Activated CD8-positive, alpha-beta memory T cell treated with anti-CD3 and anti-CD28 coated beads for 48 hours (primary cell): ENCODE results near the gene TMEM181.
"Not testable (repeated sequence)": the region's sequence is repeated elsewhere in the genome, so short reads cannot be mapped to it uniquely, and the experiment has no call there.

ENCODE experiments used
- DNase-seq, 3 experiments: peaks; one replicate each; pipeline ENCODE4 v3.0.0-alpha.2; 2020; ENCODE audit warnings: low read depth in 2 of 3, low spot score in 2 of 3

The TMEM181 gene

DNA sequence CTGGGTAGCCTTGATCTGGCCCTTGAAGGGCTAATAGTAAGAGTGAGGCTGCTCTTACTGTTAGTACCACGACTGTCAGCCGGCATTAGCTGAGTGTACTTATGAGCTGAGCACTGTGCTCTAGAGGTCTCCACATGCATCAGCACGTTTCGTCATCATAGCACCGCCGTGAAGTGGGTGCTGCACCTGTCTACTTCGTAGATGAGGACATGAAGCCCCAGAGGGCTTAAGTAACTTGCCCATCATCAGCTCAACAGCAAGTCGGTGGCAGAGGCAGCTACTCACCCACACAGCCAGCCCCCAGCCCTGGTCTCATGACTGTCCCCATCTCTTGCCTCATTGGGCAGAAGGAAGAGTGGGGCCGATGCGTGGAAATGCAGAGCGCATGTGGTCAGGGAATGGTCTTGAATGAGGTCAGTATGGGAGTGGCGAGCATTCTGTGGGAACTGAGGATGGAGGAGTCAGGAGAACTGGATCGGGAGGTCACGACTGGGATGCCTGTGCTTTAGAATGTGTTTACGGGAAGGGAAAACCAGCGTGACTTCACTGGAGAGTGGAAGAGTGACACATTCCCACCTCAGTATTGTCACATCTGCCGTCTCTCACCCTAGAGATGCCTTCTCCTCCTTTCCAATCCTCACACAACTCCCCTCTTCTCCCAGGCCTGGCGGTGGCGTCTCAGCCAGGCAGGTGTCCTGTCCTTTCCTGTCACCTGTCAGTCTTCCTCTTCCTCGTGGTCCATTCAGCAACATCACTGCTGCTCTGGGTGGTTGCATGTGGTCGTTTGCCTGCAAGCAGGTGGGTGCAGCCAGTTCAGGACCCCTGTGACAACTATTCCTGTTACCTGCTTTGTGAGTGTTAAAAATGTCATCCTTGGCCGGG is 95.9 kb downstream of the TMEM181 start:
- DNase-seq = no peak

- not testable (repeated sequence) for DNase-seq
Measured at GRCh38 chr6:158656986-158657385, 97.1 kb downstream of the TMEM181 start.

- no peak for DNase-seq
Measured at GRCh38 chr6:158660333-158660754, 100.5 kb downstream of the TMEM181 start.

DNA sequence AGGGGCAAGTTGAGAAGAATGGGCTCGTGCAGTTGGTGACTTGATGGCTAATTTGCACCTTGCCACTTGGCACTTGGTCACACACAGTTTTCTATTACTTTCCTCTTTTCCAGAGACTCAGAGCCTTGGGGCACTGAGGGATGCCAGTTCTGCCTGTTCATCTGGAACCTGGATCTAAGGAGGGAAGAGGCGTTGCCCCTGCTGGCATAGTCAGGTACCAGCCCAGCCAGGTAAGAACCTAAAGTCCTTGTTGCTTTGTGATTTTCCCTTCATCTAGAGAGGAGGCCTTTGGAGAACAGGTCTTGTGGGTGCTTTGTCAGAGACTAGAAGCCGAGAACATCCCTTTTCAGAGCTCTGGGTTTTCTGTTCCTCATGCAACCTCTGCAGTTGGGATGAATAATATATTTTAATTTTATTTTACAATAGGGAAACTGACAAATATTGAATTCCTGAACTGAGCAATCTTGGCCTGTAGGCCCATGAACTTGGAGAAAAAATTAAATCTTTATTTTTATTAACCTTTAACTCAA is 101.3 kb downstream of the TMEM181 start:
- no peak for DNase-seq

DNA sequence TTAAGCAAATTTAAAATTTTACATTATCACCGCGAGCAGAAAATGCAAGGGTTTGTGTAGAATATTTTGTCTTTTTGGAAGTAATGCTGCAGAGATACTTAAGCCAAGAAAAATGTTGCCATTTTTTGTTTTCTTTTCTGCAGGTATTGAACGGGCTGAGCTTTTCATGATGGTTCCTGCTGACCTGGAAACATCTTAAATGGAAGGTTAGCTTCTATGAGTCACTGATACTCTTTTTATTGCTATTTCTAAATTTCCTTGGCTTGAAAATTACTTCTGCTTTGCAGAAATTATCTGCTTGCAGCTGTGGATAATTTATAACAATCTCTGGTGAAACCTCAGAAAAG is 102.7 kb downstream of the TMEM181 start:
- no peak for DNase-seq

DNA sequence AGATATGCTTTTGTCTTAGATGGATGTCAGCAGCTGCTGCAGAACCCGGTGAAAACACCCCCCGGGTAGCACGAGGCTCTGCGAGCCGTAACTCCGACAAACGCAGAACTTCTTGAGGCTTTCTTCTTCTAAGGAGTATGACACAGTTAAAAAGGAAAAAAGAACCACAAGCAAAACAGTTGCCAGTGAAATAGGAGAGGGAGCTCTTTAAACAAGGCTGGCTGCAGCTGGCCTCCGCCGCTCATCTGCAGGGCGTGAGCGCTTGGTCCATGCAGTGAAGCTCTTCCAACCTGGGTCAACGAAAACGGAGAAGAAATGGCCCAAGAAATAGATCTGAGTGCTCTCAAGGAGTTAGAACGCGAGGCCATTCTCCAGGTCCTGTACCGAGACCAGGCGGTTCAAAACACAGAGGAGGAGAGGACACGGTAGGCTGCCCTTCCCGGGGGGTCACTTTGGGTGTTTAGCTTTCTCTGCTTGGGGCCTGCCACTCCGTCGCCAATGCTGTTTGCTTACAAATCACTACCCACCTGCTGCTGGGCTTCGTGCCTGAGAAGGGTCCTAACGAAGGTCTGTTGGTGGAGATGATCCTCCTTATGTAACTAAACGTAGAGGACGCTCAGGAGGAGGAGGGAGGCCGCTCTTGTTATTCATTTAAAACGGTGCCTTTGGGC is 103.2 kb downstream of the TMEM181 start:
- no peak for DNase-seq

DNA sequence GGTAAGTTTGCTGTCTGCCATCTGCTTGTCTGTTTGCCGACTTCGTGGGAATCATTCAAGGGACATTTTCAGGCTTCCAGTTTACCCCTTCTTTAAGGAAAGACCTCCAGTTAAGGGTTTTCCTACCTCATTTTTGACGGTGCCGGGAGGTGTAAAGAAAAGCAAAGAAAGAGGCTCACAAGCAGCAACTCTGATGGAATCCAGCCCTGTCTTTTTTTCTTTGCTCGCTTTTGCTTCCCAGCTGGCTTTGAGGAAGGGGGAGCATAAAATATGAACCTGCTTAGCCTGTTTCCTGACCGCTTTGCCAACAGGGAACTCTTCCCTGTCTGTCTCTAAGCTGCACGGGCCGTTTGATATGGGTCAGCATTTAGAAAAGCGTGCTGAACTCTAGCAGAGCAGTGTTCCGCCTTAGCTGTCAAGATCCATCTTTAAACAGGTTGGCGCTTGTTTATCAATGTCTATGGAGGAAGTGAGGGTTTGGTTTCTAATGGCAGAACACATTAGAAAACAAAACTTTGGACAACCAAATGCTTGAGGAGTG is 103.8 kb downstream of the TMEM181 start:
- DNase-seq = no peak

GRCh38 chr6:158665332-158665731 is 105.4 kb downstream of the TMEM181 start:
- no peak for DNase-seq

GRCh38 chr6:158666628-158667359 is 106.9 kb downstream of the TMEM181 start:
- DNase-seq = no peak

DNA sequence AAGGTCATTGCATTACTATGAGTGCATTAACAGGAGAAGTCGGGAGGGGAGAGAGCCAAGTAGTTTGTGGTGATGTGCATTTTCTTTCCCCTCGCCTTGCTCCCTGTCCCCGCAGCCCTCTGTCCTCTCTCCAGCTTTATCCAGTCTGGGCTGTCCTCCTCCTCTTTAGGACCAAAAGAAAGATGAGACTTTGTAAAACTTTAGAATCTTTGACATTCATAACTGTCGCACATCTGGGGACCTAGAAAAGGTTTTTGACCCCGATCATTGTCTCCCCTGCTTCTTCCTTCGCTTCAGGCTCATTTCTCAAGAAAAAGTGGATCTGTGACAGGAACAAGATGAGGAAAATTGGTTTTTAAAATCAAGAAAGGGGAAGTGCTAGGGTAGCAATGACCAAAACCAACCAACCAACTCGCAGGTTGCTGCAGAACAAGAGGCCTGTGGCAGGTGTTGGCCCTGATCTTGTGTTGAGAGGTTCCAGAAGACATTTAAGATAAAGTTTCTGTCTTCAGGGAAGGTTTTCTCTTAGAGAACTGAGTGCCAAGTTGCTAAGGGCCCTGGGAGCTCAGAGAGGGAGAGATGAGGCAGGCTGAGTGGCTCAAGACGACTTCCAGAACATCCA is 107.6 kb downstream of the TMEM181 start:
- no peak for DNase-seq

DNA sequence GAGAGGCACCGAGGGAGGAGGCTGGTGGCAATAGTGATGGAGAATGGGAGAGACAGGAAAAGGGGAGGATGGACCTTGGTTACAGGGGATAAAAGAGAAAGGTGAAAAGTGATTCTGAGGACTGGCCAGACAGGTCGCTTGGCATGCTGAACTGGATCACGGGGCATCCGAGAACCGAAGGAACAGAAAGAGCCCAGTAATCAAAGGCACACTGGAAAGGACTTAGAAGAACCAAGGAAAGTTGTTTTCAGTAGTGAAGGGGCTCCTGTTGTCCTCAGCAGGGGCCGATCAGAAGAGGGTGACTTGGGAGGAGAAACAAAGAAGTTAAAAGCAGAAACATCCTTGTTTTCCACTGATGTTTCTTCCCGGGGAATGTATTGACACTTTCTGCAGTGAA is 108.8 kb downstream of the TMEM181 start:
- DNase-seq = no peak

DNA sequence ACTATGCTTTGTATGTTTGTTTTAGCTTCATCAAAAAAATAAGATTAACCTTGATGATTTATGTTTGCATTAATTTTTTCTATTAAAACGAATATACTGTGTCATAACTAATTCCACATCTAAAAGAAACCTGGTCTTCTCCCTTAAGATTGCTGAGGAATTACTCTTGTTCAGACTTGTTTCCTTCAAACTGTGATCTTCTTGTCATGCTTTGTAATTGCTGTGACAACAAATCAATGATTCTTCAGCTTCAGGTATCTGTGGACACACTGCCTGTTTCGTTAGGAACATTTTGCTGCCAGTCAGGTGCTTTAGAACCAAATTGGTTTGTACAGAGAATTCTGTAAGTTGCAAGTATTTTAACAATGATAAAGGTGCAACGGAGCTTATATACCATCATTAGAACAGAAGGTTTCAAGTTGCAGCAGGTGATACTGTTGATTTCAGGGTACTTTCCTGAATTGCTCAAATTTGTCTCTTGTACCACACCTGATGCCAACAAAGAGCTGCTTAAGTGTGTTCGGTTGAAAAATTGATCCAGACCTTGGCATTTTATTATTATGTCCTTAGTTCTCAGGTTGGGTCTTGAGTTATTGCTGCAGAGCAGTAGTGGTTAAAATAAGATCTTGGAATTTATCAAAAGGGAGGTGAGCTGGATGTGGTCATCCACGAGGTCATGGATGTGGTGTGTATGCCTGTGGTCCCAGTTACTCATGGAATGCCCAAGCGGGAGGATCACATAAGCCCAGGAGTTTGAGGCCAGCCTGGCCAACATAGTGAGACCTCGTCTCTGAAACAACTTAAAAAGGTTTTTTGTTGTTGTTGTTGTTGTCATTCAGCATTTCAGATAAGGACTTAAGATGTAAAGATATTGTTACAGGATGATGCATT is 109.5 kb downstream of the TMEM181 start:
- no peak for DNase-seq

- DNase-seq = not testable (repeated sequence)
Measured at GRCh38 chr6:158672119-158672518, 112.2 kb downstream of the TMEM181 start.

GRCh38 chr6:158672726-158673125 is 112.8 kb downstream of the TMEM181 start:
- no peak for DNase-seq

GRCh38 chr6:158674342-158675131 is 114.6 kb downstream of the TMEM181 start:
- DNase-seq = no peak

- not testable (repeated sequence) for DNase-seq
Measured at GRCh38 chr6:158677094-158677493, 117.2 kb downstream of the TMEM181 start.

GRCh38 chr6:158677906-158678578 is 118.2 kb downstream of the TMEM181 start:
- no peak for DNase-seq

DNA sequence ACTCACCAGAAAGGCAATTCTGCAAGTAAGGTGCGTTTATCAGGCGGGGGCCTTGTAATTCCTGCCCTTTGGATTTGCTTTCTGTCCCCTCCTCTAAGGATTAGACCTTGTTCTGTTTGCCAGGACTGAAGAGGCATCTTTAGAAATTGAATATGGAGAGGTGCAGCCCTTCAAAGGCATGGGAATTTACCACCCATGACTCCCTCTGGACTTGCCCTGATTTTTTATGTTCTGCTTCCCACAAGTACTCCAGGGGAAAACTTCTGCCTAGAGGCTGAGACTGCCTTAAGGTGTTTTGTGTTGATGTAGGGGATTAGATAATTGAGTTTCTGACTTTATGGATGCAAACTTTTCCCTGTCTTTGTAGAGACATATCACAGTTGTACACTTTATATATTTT is 120.1 kb downstream of the TMEM181 start:
- DNase-seq = no peak

DNA sequence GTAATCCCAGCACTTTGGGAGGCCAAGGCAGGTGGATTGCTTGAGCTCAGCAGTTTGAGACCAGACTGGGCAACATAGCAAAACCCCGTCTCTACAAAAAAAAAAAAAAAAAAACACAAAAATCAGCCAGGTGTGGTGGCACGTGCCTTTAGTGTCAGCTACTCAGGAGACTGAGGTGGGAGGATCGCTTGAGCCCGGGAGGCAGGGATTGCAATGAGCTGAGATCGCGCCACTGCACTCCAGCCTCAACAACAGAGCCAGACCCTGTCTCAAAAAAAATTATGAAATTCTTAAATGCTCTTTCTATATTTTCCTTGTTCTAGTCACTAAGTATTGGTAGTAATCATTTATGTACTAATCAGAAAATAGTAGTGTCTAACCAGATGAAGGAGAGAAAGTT is 120.6 kb downstream of the TMEM181 start:
- no peak for DNase-seq
